IgD-negative memory B cell (primary cell): ENCODE results near the gene DRAXIN. TPM values are rescaled to one million over a fixed set of nuclear protein-coding genes. Genes with fewer than 3 reads are reported as not detected.
A peak's percentile ranks its signal among the peaks of the same experiment; 100 is the strongest.
"Not testable (repeated sequence)": the region's sequence is repeated elsewhere in the genome, so short reads cannot be mapped to it uniquely, and the experiment has no call there.

Source experiments
- H3K27ac Mint-ChIP-seq, 3 donors: one replicate each; pipeline ENCODE4 v1.8.0; 2020 to 2022; ENCODE audit warnings: mild to moderate bottlenecking in 3 of 3, mixed read lengths in 3 of 3, moderate library complexity in 1 of 3
- H3K27me3 Mint-ChIP-seq: one replicate; pipeline ENCODE4 v1.8.0; 2021; ENCODE audit warnings: mixed read lengths
- H3K36me3 Mint-ChIP-seq: one replicate; pipeline ENCODE4 v1.8.0; 2020; ENCODE audit warnings: mild to moderate bottlenecking, mixed read lengths
- H3K4me1 Mint-ChIP-seq, 3 donors: one replicate each; pipeline ENCODE4 v1.8.0; 2020 to 2022; ENCODE audit warnings: mixed read lengths in 3 of 3, mild to moderate bottlenecking in 1 of 3
- H3K4me3 Mint-ChIP-seq, 4 donors: one replicate each; pipeline ENCODE4 v1.8.0; 2020 to 2022; ENCODE audit warnings: mild to moderate bottlenecking in 4 of 4, mixed read lengths in 4 of 4, moderate library complexity in 3 of 4
- H3K9me3 Mint-ChIP-seq, 3 donors: one replicate each; pipeline ENCODE4 v1.8.0; 2020 to 2021; ENCODE audit warnings: mixed read lengths in 3 of 3, mild to moderate bottlenecking in 1 of 3
- polyA plus RNA-seq: library from polyadenylated mRNA; unstranded; fragments of 300-500 nt; fragmentation: Illumina TruSeq; gene quantifications from one replicate; pipeline ENCODE4 v1.2.3, GENCODE V29; 2021

The DRAXIN gene
- 0.13 TPM for polyA plus RNA-seq

GRCh38 chr1:11691302-11691914 is at the start of gene DRAXIN:
TSS of gene DRAXIN (plus strand) at chr1:11691710. CDS start at chr1:11706259, 14,549 bp downstream.
- peaks cover 36% of the 10 kb centered on the region for H3K27me3 Mint-ChIP-seq
- H3K4me3 Mint-ChIP-seq = peak within 1 kb of the TSS; percentile 1 to 86 (median 78)
- H3K4me1 Mint-ChIP-seq = peaks cover 8 to 10% (median 9%) of the 10 kb centered on the region in 3 donors
- H3K9me3 Mint-ChIP-seq = no peaks in the 10 kb centered on the region
- H3K27ac Mint-ChIP-seq = peak within 1 kb of the TSS in 1 of 3 donors; percentile 45
- H3K36me3 Mint-ChIP-seq = peaks cover 3% of the 10 kb centered on the region

- peaks cover 0 to 1% (median 0%) of the 10 kb centered on the region in 3 donors for H3K4me1 Mint-ChIP-seq
- no peak overlapping the region for H3K4me3 Mint-ChIP-seq
- H3K9me3 Mint-ChIP-seq = no peaks in the 10 kb centered on the region
- peak overlapping the region in 1 of 3 donors; percentile 59 for H3K27ac Mint-ChIP-seq
- H3K27me3 Mint-ChIP-seq = peaks cover 2% of the 10 kb centered on the region
- H3K36me3 Mint-ChIP-seq = no peaks in the 10 kb centered on the region
These were observed 49.7 kb upstream of the DRAXIN start for GRCh38 chr1:11641776-11642305.

- not testable (repeated sequence) for H3K4me1 Mint-ChIP-seq, H3K9me3 Mint-ChIP-seq, H3K36me3 Mint-ChIP-seq, H3K4me3 Mint-ChIP-seq, H3K27me3 Mint-ChIP-seq
- peak overlapping the region in 1 of 3 donors; percentile 59 for H3K27ac Mint-ChIP-seq
These were observed 49.0 kb upstream of the DRAXIN start for GRCh38 chr1:11642418-11643017.

GRCh38 chr1:11643782-11644181 is 47.7 kb upstream of the DRAXIN start:
- Mint-ChIP-seq H3K4me3 (no peak overlapping the region), H3K36me3 (no peaks in the 10 kb centered on the region), H3K9me3 (no peaks in the 10 kb centered on the region), H3K27me3 (peaks cover 2% of the 10 kb centered on the region), H3K4me1 (peaks cover 0 to 1% (median 0%) of the 10 kb centered on the region in 3 donors), H3K27ac (no peak overlapping the region)

- H3K27me3 Mint-ChIP-seq = peaks cover 2% of the 10 kb centered on the region
- no peaks in the 10 kb centered on the region for H3K9me3 Mint-ChIP-seq
- no peak overlapping the region for H3K4me3 Mint-ChIP-seq
- peaks cover 0 to 10% (median 7%) of the 10 kb centered on the region in 3 donors for H3K4me1 Mint-ChIP-seq
- no peaks in the 10 kb centered on the region for H3K36me3 Mint-ChIP-seq
- no peak overlapping the region for H3K27ac Mint-ChIP-seq
These were observed 46.2 kb upstream of the DRAXIN start for GRCh38 chr1:11645270-11645669.

- Mint-ChIP-seq H3K36me3 (no peaks in the 10 kb centered on the region), H3K4me3 (no peak overlapping the region), H3K27ac (no peak overlapping the region), H3K9me3 (no peaks in the 10 kb centered on the region), H3K4me1 (peaks cover 0 to 12% (median 8%) of the 10 kb centered on the region in 3 donors), H3K27me3 (peaks cover 2% of the 10 kb centered on the region)
These were observed 45.7 kb upstream of the DRAXIN start for GRCh38 chr1:11645670-11646265.

- H3K4me1 Mint-ChIP-seq = peaks cover 0 to 17% (median 13%) of the 10 kb centered on the region in 3 donors
- H3K36me3 Mint-ChIP-seq = no peaks in the 10 kb centered on the region
- no peak overlapping the region for H3K4me3 Mint-ChIP-seq
- peaks cover 3% of the 10 kb centered on the region for H3K27me3 Mint-ChIP-seq
- H3K27ac Mint-ChIP-seq = no peak overlapping the region
- H3K9me3 Mint-ChIP-seq = no peaks in the 10 kb centered on the region
These were observed 45.2 kb upstream of the DRAXIN start for GRCh38 chr1:11646317-11646716.

- no peaks in the 10 kb centered on the region for H3K9me3 Mint-ChIP-seq
- H3K36me3 Mint-ChIP-seq = peaks cover under 1% of the 10 kb centered on the region
- H3K4me3 Mint-ChIP-seq = no peak overlapping the region
- peaks cover 0 to 21% (median 16%) of the 10 kb centered on the region in 3 donors for H3K4me1 Mint-ChIP-seq
- H3K27me3 Mint-ChIP-seq = peaks cover 1% of the 10 kb centered on the region
- H3K27ac Mint-ChIP-seq = no peak overlapping the region
These were observed 44.2 kb upstream of the DRAXIN start for GRCh38 chr1:11647333-11647732.

GRCh38 chr1:11648039-11648438 is 43.5 kb upstream of the DRAXIN start:
- H3K4me3 Mint-ChIP-seq = no peak overlapping the region
- H3K4me1 Mint-ChIP-seq = peaks cover 0 to 22% (median 18%) of the 10 kb centered on the region in 3 donors
- peak overlapping the region in 1 of 3 donors; percentile 85 for H3K27ac Mint-ChIP-seq
- peaks cover 1% of the 10 kb centered on the region for H3K36me3 Mint-ChIP-seq
- no peaks in the 10 kb centered on the region for H3K9me3 Mint-ChIP-seq
- peaks cover 1% of the 10 kb centered on the region for H3K27me3 Mint-ChIP-seq

- peak overlapping the region in 1 of 3 donors; percentile 23 for H3K27ac Mint-ChIP-seq
- H3K36me3 Mint-ChIP-seq = peaks cover 1% of the 10 kb centered on the region
- peak overlapping the region; percentile 12 to 72 (median 48) for H3K4me3 Mint-ChIP-seq
- H3K27me3 Mint-ChIP-seq = peaks cover 1% of the 10 kb centered on the region
- no peaks in the 10 kb centered on the region for H3K9me3 Mint-ChIP-seq
- peaks cover 0 to 22% (median 18%) of the 10 kb centered on the region in 3 donors for H3K4me1 Mint-ChIP-seq
These were observed 42.8 kb upstream of the DRAXIN start for GRCh38 chr1:11648732-11649158.

- peaks cover 1% of the 10 kb centered on the region for H3K27me3 Mint-ChIP-seq
- peak overlapping the region in 2 of 4 donors; percentile 18 to 59 for H3K4me3 Mint-ChIP-seq
- peaks cover 1% of the 10 kb centered on the region for H3K36me3 Mint-ChIP-seq
- no peak overlapping the region for H3K27ac Mint-ChIP-seq
- no peaks in the 10 kb centered on the region for H3K9me3 Mint-ChIP-seq
- H3K4me1 Mint-ChIP-seq = peaks cover 0 to 22% (median 18%) of the 10 kb centered on the region in 3 donors
These were observed 42.3 kb upstream of the DRAXIN start for GRCh38 chr1:11649237-11649623.

GRCh38 chr1:11649624-11650330 is 41.7 kb upstream of the DRAXIN start:
- H3K4me1 Mint-ChIP-seq = peaks cover 0 to 22% (median 18%) of the 10 kb centered on the region in 3 donors

GRCh38 chr1:11650331-11650991 is 41.0 kb upstream of the DRAXIN start:
- peaks cover 1% of the 10 kb centered on the region for H3K27me3 Mint-ChIP-seq
- peaks cover 1% of the 10 kb centered on the region for H3K36me3 Mint-ChIP-seq
- peaks cover 0 to 23% (median 18%) of the 10 kb centered on the region in 3 donors for H3K4me1 Mint-ChIP-seq
- H3K4me3 Mint-ChIP-seq = peak overlapping the region; percentile 74 to 94 (median 84)
- peak overlapping the region in 2 of 3 donors; percentile 19 to 90 for H3K27ac Mint-ChIP-seq
- no peaks in the 10 kb centered on the region for H3K9me3 Mint-ChIP-seq

More at GRCh38 chr1:11649624-11650330, 41.7 kb upstream of the DRAXIN start:
- Mint-ChIP-seq H3K27me3 (peaks cover 1% of the 10 kb centered on the region), H3K9me3 (no peaks in the 10 kb centered on the region), H3K36me3 (peaks cover 1% of the 10 kb centered on the region), H3K27ac (no peak overlapping the region), H3K4me3 (peak overlapping the region; percentile 57 to 90 (median 66))

- peaks cover 0 to 26% (median 18%) of the 10 kb centered on the region in 3 donors for H3K4me1 Mint-ChIP-seq
These were observed 40.5 kb upstream of the DRAXIN start for GRCh38 chr1:11651017-11651416.

More at GRCh38 chr1:11651017-11651416, 40.5 kb upstream of the DRAXIN start:
- H3K4me3 Mint-ChIP-seq = peak overlapping the region; percentile 74 to 94 (median 84)
- peaks cover 1% of the 10 kb centered on the region for H3K36me3 Mint-ChIP-seq
- peak overlapping the region in 2 of 3 donors; percentile 19 to 90 for H3K27ac Mint-ChIP-seq
- no peaks in the 10 kb centered on the region for H3K9me3 Mint-ChIP-seq
- peaks cover 1% of the 10 kb centered on the region for H3K27me3 Mint-ChIP-seq
